HepG2 (cell line): ENCODE measurements around the gene ARHGEF37. TPM values are rescaled to one million over a fixed set of nuclear protein-coding genes. Genes with fewer than 3 reads are reported as not detected.

Experiments
- ATAC-seq: fragments of 200-7000 bp; cut with Tn5 transposase; 3 replicates; pipeline ENCODE4 v1.9.1; 2020; ENCODE audit warnings: mild to moderate bottlenecking, moderate library complexity
- BruUV-seq: library from RNA; stranded (reverse); fragments of 400-500 nt; replicated peaks from 2 replicates; lab custom pipeline; 2021; lab: Mats Ljungman, UMichigan
- CTCF ChIA-PET: fragments of 300-600 bp; formaldehyde crosslinking; extraction: SDS; loops from one replicate; lab custom pipeline; 2021; ENCODE audit warnings: low total read pairs, inconsistent platforms, low intra/inter-chr PET ratio; lab: Yijun Ruan, JAX
- POLR2A ChIA-PET: fragments of 350-600 bp; sonication (Branson Sonifier 250); formaldehyde crosslinking; loops from one replicate; lab custom pipeline; 2020; ENCODE audit warnings: antibody characterized with exemption, inconsistent platforms; lab: Yijun Ruan, JAX
- DNase-seq: peaks from one replicate; pipeline ENCODE4 v3.0.0-alpha.2; 2015; ENCODE audit warnings: low spot score
- FAIRE-seq: peaks from 3 replicates; lab custom pipeline; 2011; peaks lifted over from hg19 to GRCh38; lab: Jason Lieb, UNC
- H2AFZ ChIP-seq: one replicate; pipeline ENCODE4 v1.6.1; 2011; ENCODE audit warnings: low read length, inconsistent platforms
- H3K27ac ChIP-seq: fragments of 300-600 bp; 3 replicates; pipeline ENCODE4 v1.8.0; 2011; ENCODE audit warnings: mixed run types, mild to moderate bottlenecking, mixed read lengths, low read length, inconsistent platforms; ENCODE audit not compliant: insufficient read depth; ENCODE audit errors: extremely low read length
- H3K27me3 ChIP-seq, 2 experiments: fragments of 200-600 bp in 1 of 2; 2 replicates in 1 of 2; 3 replicates in 1 of 2; pipeline versions ENCODE4 v1.6.0 to v1.8.0; 2011; ENCODE audit warnings: low read length in 2 of 2, mild to moderate bottlenecking in 2 of 2, moderate library complexity in 2 of 2, inconsistent platforms in 1 of 2; ENCODE audit not compliant: insufficient read depth in 2 of 2, control insufficient read depth in 1 of 2
- H3K36me3 ChIP-seq, 2 experiments: fragments of 200-600 bp in 1 of 2; replicated peaks in 1 of 2; 2 replicates in 1 of 2; 3 replicates in 1 of 2; pipeline versions ENCODE4 v1.5.1 to v1.8.0; 2011; ENCODE audit warnings: low read length in 2 of 2, inconsistent platforms in 1 of 2; ENCODE audit not compliant: insufficient read depth in 2 of 2, control insufficient read depth in 1 of 2
- H3K4me1 ChIP-seq: 2 replicates; pipeline ENCODE4 v1.5.1; 2012; ENCODE audit warnings: low read length, inconsistent platforms; ENCODE audit not compliant: insufficient read depth
- H3K4me2 ChIP-seq: 2 replicates; pipeline ENCODE4 v1.6.0; 2011; ENCODE audit warnings: low read depth, low read length, inconsistent platforms
- H3K4me3 ChIP-seq, 3 experiments: fragments of 200-600 bp in 1 of 3; sonication (generic), shearing (Covaris generic) in 1 of 3; replicated peaks in 1 of 3; 2 replicates each; pipeline ENCODE4 v1.5.1; 2011 to 2016; ENCODE audit warnings: low read length in 3 of 3, inconsistent platforms in 2 of 3, low read depth in 2 of 3, mild to moderate bottlenecking in 2 of 3, control low read depth in 1 of 3, mixed read lengths in 1 of 3; ENCODE audit not compliant: insufficient read depth in 1 of 3
- H3K79me2 ChIP-seq: one replicate; pipeline ENCODE4 v1.6.1; 2011; ENCODE audit warnings: low read length, inconsistent platforms; ENCODE audit not compliant: insufficient read depth
- H3K9ac ChIP-seq: 2 replicates; pipeline ENCODE4 v1.6.0; 2011; ENCODE audit warnings: mild to moderate bottlenecking, low read depth, low read length, inconsistent platforms; ENCODE audit not compliant: insufficient read depth
- H3K9me3 ChIP-seq: 2 replicates; pipeline ENCODE4 v1.5.1; 2012; ENCODE audit warnings: mild to moderate bottlenecking, low read length
- H4K20me1 ChIP-seq: 2 replicates; pipeline ENCODE4 v1.6.0; 2011; ENCODE audit warnings: inconsistent platforms, mild to moderate bottlenecking, low read length, moderate library complexity; ENCODE audit not compliant: insufficient read depth
- HNF4G ChIP-seq, 2 experiments: sonication (generic) in 1 of 2; formaldehyde crosslinking in 1 of 2; IDR thresholded peaks; 2 replicates each; pipeline versions ENCODE4 v1.4.0 to v1.6.1; 2011 to 2020; ENCODE audit warnings: borderline replicate concordance in 2 of 2, low read depth in 2 of 2, mild to moderate bottlenecking in 2 of 2, low read length in 1 of 2, missing genetic modification reagents in 1 of 2, moderate library complexity in 1 of 2
- RARG ChIP-seq: sonication (generic); formaldehyde crosslinking; IDR thresholded peaks from 2 replicates; pipeline ENCODE4 v1.4.0; 2020; ENCODE audit warnings: low read depth, mild to moderate bottlenecking, missing genetic modification reagents
- TBP ChIP-seq: sonication (generic); formaldehyde crosslinking; IDR thresholded peaks from 2 replicates; pipeline ENCODE4 v1.5.0; 2020; ENCODE audit warnings: missing genetic modification reagents
- ZFY ChIP-seq: sonication (generic); formaldehyde crosslinking; IDR thresholded peaks from 2 replicates; pipeline ENCODE4 v1.4.0; 2020; ENCODE audit warnings: missing genetic modification reagents
- ZNF224 ChIP-seq: sonication (generic); formaldehyde crosslinking; IDR thresholded peaks from 2 replicates; pipeline ENCODE4 v1.5.0; 2020; ENCODE audit warnings: mild to moderate bottlenecking, missing genetic modification reagents
- ZSCAN31 ChIP-seq: sonication (generic); formaldehyde crosslinking; IDR thresholded peaks from 2 replicates; pipeline ENCODE4 v1.5.0; 2020; ENCODE audit warnings: low read depth, mild to moderate bottlenecking, missing genetic modification reagents
- WGBS: methylation state at CpG from one replicate; pipeline ENCODE4 v1.1.6; 2017; ENCODE audit warnings: low lambda C conversion rate; 5-methylcytosine and 5-hydroxymethylcytosine counted together
- in situ Hi-C: cut with HindIII; loops from 2 replicates; pipeline ENCODE4 v1.10.0; 2017; ENCODE audit warnings: low pct_unique_long_range_greater_than_20kb; ENCODE audit not compliant: extremely low pct_ligation_motif_present
- intact Hi-C: fragments of 100-400 bp; cut with micrococcal nuclease; formaldehyde crosslinking; loops from one replicate; pipeline ENCODE4 v1.10.0; 2022; ENCODE audit not compliant: unreplicated experiment
- polyA plus RNA-seq, 8 experiments: library from polyadenylated mRNA; depleted of rRNA in 3 of 8; stranded (reverse) in 7 of 8; unstranded in 1 of 8; fragments of >200 nt; fragmentation: Illumina TruSeq in 4 of 8; extraction: Trizol in 4 of 8; gene quantifications; 2 replicates each; pipeline versions ENCODE4 v1.2.1 to v1.2.3, GENCODE V29; 2011 to 2016; ENCODE audit warnings: low read depth in 4 of 8, missing spikeins in 1 of 8, mixed read lengths in 1 of 8; ENCODE audit not compliant: insufficient read depth in 1 of 8
- total RNA-seq, 5 experiments: library from RNA; depleted of rRNA; stranded (reverse); fragments of >200 nt; fragmentation: Illumina TruSeq; extraction: Trizol; gene quantifications; 2 replicates each; pipeline ENCODE4 v1.2.3, GENCODE V29; 2016; ENCODE audit warnings: low read depth in 1 of 5
- TF ChIP-seq, protein P1 (sequence below), 2 experiments: fragments of 450-650 bp in 1 of 2; sonication (generic) in 1 of 2; formaldehyde crosslinking in 1 of 2; IDR thresholded peaks; 2 replicates each; pipeline versions ENCODE4 v1.6.1 to v1.8.0; 2016 to 2022; ENCODE audit warnings: antibody characterized with exemption in 1 of 2, mild to moderate bottlenecking in 1 of 2, missing genetic modification reagents in 1 of 2

ARHGEF37 gene
- total and polyA plus RNA-seq, 2 of the 13 experiments (the other 11 are each of a cell fraction or from before 2014, with no cell fraction given) = 0.18 to 0.27 TPM

DNA sequence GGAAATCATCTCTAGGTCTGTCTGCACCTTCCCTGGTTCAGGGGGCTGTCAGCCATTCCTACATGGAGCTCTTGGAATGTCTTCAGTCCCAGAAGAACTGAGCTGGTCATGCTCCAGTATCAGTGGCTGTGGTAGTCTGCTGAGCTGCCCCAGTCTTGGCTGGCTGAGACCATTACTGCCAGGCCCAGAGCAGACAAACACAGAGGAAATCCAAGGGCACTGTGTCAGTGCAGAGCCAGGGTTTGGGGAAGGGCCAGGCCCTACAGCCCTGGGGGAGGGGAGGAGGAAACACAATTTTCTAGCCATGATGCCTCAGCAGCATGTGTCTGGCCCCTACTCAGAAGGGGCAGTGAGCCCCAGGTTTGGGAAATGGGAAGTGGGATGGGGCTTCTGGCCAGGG lies 58.4 kb downstream of the ARHGEF37 start (continued):
- TF ChIP-seq HNF4G (IDR thresholded peaks at IDR 0.05; ENCODE audit: borderline replicate concordance, low read depth, low read length) (no peak), HNF4G (CRISPR knock-in tag; IDR thresholded peaks at IDR 0.05; ENCODE audit: borderline replicate concordance, low read depth) (no peak), ZSCAN31 (CRISPR knock-in tag) (no peak), TBP (CRISPR knock-in tag) (no peak)

DNA sequence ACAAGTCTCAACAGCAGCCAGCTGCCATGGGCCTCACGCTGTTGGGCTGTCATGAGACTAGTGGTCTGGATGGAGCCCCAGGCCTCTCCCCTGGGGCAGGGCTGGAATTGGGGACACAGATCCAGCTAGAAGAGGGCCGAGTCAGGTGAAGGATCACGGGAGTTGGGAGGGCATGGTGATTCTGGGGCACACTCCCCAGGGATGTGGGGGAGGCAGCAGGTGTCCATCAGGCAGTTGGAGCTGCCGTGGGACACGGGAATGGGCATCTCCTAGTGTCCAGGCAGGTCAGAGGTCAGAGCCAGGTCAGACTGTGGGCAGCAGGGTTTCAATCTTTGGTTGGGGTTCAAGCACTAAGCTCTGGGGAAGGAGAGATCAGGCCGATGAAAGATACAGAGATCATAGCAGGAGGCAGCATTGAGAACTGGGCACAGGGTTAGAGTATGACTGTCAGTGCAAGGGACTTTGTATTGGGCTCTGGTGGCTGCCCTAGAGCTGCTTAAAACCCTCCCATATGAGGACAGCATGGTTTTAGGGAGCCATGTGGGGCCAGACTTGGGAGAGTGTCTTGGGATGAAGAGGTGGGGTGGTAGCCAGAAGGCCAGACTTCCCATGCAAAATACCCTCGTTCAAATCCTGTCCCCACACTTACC lies 59.2 kb downstream of the ARHGEF37 start:
- peak overlapping the region; percentile 72 for H3K27ac ChIP-seq
- no peak for FAIRE-seq
- H4K20me1 ChIP-seq = no peaks in the 10 kb centered on the region
- BruUV-seq = TSS peak; percentile 83
- H3K79me2 ChIP-seq = no peaks in the 10 kb centered on the region
- peak; percentile 54 for ATAC-seq
- H3K9me3 ChIP-seq = no peaks in the 10 kb centered on the region
- WGBS = 40% methylated on average over 3 of the region's 7 CpGs
- intact Hi-C loops = no loop called here
- ChIA-PET POLR2A (interaction anchor here (1.5 kb wide), 1 partner anchor 19 kb away, joined by 5 read pairs; no protein-coding TSS in a partner anchor), CTCF (interaction anchor here (0.9 kb wide), 1 partner anchor 188 kb away, joined by 4 read pairs; no protein-coding TSS in a partner anchor)
- in situ Hi-C loops = loop anchor here (25.0 kb wide), 1 partner anchor 347 kb away; no protein-coding TSS in a partner anchor
- H3K36me3 ChIP-seq = no peaks in the 10 kb centered on the region
- peak overlapping the region in 2 of 3 experiments; percentile 62 to 66; a peak in 5 of 6 replicates for H3K4me3 ChIP-seq
- peaks cover 34% of the 10 kb centered on the region for H3K4me1 ChIP-seq
- H3K27me3 ChIP-seq = peaks cover 0 to 13% of the 10 kb centered on the region in 2 experiments; a peak in 2 of 5 replicates
- no peak for DNase-seq
- TF ChIP-seq ZFY (0 out of 2 replicates have a peak, but pooled peaks have one; percentile 12), ZNF224 (0 out of 2 replicates have a peak, but pooled peaks have one; percentile 33), RARG (CRISPR knock-in tag) (no peak)
- TF ChIP-seq, protein P1, sequence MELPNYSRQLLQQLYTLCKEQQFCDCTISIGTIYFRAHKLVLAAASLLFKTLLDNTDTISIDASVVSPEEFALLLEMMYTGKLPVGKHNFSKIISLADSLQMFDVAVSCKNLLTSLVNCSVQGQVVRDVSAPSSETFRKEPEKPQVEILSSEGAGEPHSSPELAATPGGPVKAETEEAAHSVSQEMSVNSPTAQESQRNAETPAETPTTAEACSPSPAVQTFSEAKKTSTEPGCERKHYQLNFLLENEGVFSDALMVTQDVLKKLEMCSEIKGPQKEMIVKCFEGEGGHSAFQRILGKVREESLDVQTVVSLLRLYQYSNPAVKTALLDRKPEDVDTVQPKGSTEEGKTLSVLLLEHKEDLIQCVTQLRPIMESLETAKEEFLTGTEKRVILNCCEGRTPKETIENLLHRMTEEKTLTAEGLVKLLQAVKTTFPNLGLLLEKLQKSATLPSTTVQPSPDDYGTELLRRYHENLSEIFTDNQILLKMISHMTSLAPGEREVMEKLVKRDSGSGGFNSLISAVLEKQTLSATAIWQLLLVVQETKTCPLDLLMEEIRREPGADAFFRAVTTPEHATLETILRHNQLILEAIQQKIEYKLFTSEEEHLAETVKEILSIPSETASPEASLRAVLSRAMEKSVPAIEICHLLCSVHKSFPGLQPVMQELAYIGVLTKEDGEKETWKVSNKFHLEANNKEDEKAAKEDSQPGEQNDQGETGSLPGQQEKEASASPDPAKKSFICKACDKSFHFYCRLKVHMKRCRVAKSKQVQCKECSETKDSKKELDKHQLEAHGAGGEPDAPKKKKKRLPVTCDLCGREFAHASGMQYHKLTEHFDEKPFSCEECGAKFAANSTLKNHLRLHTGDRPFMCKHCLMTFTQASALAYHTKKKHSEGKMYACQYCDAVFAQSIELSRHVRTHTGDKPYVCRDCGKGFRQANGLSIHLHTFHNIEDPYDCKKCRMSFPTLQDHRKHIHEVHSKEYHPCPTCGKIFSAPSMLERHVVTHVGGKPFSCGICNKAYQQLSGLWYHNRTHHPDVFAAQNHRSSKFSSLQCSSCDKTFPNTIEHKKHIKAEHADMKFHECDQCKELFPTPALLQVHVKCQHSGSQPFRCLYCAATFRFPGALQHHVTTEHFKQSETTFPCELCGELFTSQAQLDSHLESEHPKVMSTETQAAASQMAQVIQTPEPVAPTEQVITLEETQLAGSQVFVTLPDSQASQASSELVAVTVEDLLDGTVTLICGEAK (IDR thresholded peaks at IDR 0.05) = no peak
- TF ChIP-seq, protein P1 (CRISPR knock-in tag; IDR thresholded peaks at IDR 0.05) = 0 out of 2 replicates have a peak, but pooled peaks have one; percentile 3
- H3K4me2 ChIP-seq = peak overlapping the region; percentile 89
- peak overlapping the region; percentile 48 for H3K9ac ChIP-seq
- peak overlapping the region; percentile 88 for H2AFZ ChIP-seq
